ENCODE measurements around the gene SAP30L.

SAP30L gene

GRCh38 chr5:154508114-154508513 lies 62.3 kb downstream of the SAP30L start:
- TF ChIP-seq FOXP2 (optimal IDR thresholded peaks at IDR 0.05; ENCODE audit: control extremely low read depth, extremely low read length, insufficient read depth) (no peak), POLR2AphosphoS5 (IDR thresholded peaks at IDR 0.05; ENCODE audit: borderline replicate concordance, low read depth, low read length) (no peak), EZH2 (IDR thresholded peaks at IDR 0.05) (no peak)
- Histone ChIP-seq H3K36me3 (ENCODE audit: insufficient read depth, low read length) (no peaks in the 10 kb centered on the region), H3K4me3 (no peak overlapping the region), H3K27ac (no peak overlapping the region), H3K9me3 (ENCODE audit: low read depth, low read length) (no peaks in the 10 kb centered on the region), H3K9ac (ENCODE audit: insufficient read length) (no peak overlapping the region)
- DNase-seq (ENCODE audit: low read depth, low spot score), result no peak

- TF ChIP-seq FOXP2 (optimal IDR thresholded peaks at IDR 0.05; ENCODE audit: control extremely low read depth, extremely low read length, insufficient read depth) (no peak), POLR2AphosphoS5 (IDR thresholded peaks at IDR 0.05; ENCODE audit: borderline replicate concordance, low read depth, low read length) (no peak), EZH2 (IDR thresholded peaks at IDR 0.05) (no peak)
- Histone ChIP-seq H3K27ac (no peak overlapping the region), H3K4me3 (no peak overlapping the region), H3K9ac (ENCODE audit: insufficient read length) (no peak overlapping the region), H3K36me3 (ENCODE audit: insufficient read depth, low read length) (no peaks in the 10 kb centered on the region), H3K9me3 (ENCODE audit: low read depth, low read length) (no peaks in the 10 kb centered on the region)
- DNase-seq (ENCODE audit: low read depth, low spot score), result no peak
Observed at GRCh38 chr5:154509784-154510555, 64.2 kb downstream of the SAP30L start.

Data from SK-N-MC (cell line).